T-helper 2 cell treated with Interferon-gamma antibody and Interleukin-4, amounts not matched to agents 100 ng/mL and 5 ng/mL, for 36 hours (primary cell): ENCODE results near the gene POC1B. TPM values are rescaled to one million over a fixed set of nuclear protein-coding genes. Genes with fewer than 3 reads are reported as not detected.

Experiments used
- intact Hi-C: fragments of 100-400 bp; cut with micrococcal nuclease; formaldehyde crosslinking; loops from one replicate; pipeline ENCODE4 v1.15.1; 2023
- total RNA-seq: library from RNA; stranded (reverse); gene quantifications from 2 replicates; pipeline ENCODE4 v1.2.3, GENCODE V29; 2022

Gene POC1B
- total RNA-seq, 1 donor from 2014 or later, result 33.4 TPM

DNA sequence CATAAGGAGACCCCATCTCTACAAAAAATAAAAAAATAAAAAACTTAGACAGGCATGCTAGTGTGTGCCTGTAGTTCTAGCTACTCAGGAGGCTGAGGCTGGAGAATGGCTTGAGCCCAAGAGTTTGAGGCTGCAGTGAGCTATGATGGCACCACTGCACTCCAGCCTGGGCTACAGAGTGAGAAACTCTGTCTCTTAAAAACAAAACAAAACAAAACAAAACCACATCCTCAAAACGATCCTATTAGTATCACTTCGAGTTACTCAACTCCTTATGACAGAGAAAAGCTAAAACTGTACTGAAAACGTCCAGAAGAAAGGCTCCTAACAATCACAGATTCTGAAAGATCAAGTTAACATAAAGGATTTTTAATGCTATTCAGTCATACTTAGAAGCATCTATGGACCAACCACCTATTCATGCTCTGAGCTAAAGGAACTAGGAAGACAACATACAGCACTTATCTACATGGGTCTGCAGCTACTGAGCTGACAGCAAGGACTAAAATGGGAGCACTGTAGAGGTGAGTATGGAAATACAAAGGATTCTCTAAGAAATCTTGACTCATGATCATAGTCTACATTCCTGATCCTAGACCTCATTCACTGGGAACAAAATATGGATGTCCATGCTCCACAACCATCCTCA lies 98.2 kb downstream of the POC1B start:
- intact Hi-C loops, result loop anchor here (2.0 kb wide), 2 partner anchors 27 to 75 kb away; partner anchors contain the start of gene DUSP6

DNA sequence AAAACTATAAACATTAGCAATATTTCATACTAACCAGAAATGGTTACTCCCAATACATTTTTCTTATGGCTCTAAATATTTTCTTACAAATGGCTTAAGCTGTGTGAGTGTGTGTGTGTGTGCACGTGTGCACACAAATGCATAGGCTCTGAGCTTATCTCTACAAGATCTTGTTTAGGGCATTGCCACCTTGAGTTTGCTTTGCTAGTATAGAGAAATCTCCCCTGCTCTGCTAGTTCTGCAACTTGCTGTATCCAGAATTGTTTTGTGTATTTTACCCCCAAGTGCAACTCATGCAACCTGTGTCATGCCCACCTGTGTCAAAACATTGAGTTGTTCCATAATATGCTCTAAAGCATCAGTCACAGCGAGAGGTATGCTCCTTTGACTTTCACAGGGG lies 101.0 kb downstream of the POC1B start:
- intact Hi-C loops, result no loop called here

DNA sequence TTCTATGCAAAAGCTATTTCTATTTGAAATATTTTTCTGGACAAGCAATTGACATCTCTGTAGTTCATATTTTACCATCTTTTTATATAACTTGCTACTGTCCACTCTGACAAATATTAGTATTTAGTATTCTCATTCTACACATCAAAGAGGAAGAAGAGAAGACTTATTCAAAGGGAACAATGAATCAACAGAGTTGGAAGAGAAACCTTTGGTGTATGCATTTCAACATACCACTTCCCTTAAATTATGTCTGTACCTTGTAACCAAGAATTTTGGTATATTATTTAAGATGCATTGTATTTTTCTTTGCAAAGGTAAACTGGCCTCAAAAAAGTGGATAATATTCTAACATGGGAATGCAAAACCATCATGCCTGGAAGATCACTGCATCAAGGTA lies 101.5 kb downstream of the POC1B start:
- intact Hi-C loops, result no loop called here

DNA sequence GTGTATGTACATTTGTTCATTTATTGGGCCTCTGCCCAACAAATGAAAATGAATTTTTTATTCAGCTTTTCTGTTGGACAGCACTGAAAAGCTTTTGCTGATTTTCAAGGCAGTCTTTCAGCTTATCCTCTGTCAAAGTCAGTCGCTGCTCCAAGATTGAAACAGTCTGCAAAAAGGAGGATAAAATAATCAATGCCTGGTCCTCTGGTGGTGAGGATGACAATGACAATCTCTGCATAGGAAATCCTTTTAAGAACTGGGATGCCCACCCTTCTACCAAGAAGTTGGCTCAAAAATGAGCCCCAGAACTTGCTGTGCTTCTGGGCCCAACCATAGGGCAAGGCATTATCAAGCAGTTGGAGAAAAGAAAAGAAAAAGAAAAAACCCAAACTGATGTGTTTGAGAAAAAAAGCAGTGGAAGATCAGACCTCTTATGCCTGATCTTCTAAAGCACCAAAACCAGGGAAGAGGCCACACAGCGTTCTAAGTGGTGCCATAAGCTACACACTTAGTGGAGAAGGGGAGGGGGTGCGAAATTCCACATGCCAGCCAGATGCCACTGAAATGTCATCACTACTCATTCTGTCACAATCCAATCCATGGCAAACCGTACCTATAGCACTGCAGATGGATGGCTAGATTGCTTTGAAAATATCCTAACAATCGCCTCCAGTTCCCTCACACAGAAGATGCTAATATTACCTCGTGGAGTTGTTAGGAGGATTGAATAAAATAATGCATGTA lies 104.6 kb downstream of the POC1B start:
- intact Hi-C loops, result no loop called here

DNA sequence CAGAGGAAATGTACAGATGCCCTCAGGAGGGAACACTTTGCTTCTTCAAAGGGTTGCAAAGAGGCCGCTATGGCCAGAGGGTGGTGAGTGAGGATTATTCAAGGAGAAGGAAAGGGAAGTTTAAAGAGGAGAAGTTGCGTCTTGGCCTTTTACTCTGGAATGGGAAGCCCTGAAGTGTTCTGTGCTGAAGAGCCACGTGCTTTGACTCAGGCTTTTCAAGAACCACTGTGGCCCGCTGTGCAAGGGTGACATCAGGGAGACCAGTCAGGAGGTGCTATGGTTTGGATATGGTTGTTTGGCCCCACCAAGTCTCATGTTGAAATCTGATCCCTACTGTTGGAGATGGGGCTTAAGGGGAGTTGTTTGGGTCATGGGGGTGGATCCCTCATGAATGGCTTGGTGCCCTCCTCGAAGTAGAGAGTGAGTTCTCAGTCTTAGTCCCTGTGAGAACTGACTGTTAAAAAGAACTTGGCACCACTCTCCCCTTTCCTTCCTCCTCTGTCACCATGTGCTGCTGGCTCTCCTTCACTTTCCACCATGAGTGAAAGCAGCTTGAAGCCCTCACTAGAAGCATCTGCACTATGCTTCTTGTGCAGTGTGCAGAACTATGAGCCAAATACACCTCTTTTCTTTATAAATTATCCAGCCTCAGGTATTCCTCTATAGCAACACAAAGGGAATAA lies 107.5 kb downstream of the POC1B start:
- intact Hi-C loops, result no loop called here

DNA sequence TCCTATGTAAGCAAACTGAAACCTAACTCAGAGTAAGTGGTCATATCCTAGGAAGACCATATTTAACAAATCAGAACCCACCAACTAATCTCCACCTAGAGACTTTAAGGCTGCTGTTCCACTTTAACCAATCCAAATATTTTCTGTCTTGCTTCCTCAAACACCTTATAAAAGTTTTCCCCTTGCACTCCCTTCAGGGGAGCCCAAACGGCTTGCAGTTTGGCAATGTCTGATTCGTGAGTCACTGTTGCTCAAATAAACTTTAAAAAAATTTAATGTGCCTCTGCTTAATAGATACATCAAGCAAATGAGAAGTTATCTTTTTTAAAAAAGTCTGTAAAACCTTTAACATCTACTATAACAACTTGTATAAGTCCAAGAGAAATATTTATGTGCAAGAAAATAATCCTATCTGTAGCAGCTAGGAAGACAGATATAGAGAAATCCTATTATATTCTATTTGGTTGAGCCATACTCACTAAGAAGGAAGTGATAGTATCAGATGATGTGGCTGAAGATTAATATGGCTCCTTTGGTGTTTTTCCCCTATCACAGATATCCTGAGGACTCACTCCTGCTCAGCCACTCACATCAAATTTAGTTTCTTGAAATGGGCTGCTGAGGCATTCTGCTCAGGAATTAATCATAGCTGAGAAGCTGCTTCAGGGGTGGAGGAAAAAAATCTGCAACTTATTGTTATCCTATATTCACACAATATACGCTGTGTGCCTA lies 108.4 kb downstream of the POC1B start:
- intact Hi-C loops, result no loop called here

GRCh38 chr12:89416049-89416792 lies 109.6 kb downstream of the POC1B start:
- intact Hi-C loops, result no loop called here

- intact Hi-C loops, result no loop called here
Measured at GRCh38 chr12:89414851-89415250, 111.0 kb downstream of the POC1B start.

DNA sequence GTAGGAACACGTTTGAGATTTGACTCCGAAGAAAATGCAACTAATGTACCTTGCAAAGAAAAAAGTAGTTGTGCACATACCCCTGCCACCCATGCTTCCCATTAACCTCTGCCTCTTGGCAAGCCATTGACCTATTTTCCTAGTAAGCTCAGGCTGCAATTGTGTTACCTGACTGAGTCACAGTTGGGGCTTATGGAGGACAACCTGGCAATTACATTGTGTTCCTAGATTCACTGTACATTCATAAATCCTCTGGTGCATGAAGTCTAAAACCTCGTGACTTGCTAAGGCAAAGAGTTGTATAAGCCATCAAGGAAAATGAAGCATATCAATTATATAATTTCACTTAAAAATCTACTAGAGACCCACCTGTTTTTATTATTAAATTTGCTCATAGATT lies 111.5 kb downstream of the POC1B start:
- intact Hi-C loops, result no loop called here

DNA sequence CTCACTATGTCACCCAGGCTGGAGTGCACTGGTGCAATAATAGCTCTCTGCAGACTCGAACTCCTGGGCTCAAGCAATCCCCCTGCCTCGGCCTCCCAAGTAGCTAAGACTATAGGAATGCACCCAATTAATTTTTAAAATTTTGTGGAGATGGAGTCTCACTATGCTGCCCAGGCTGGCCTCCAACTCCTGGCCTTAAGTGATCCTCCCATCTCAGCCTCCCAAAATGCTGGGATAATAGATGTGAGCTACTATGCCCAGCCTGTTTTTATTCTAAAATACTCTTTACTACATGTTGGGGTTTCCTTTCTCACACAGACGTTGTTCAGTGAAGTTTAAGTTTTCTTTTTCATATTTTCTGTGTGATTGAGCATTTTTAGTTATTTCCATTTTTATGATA lies 112.6 kb downstream of the POC1B start:
- intact Hi-C loops, result no loop called here

DNA sequence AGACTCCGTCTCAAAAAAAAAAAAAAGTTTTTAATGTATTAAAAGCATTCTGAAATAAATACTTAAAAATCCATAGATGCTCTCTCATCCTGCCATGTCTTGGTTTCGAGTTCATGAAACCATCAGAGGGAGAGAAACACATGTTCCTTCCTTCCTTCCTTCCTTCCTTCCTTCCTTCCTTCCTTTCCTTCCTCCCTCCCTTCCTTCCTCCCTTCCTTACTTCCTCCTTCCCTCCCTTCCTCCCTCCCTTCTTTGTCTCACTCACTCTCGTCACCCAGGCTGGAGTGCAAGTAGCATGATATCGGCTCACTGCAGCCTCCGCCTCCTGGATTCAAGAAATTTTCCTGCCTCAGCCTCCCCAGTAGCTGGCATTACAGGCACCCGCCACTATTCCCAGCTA lies 113.2 kb downstream of the POC1B start:
- intact Hi-C loops, result no loop called here

GRCh38 chr12:89411846-89412245 lies 114.0 kb downstream of the POC1B start:
- intact Hi-C loops, result no loop called here

GRCh38 chr12:89411234-89411633 lies 114.6 kb downstream of the POC1B start:
- intact Hi-C loops, result no loop called here

- intact Hi-C loops, result no loop called here
Measured at GRCh38 chr12:89405626-89406345, 120.1 kb downstream of the POC1B start.

DNA sequence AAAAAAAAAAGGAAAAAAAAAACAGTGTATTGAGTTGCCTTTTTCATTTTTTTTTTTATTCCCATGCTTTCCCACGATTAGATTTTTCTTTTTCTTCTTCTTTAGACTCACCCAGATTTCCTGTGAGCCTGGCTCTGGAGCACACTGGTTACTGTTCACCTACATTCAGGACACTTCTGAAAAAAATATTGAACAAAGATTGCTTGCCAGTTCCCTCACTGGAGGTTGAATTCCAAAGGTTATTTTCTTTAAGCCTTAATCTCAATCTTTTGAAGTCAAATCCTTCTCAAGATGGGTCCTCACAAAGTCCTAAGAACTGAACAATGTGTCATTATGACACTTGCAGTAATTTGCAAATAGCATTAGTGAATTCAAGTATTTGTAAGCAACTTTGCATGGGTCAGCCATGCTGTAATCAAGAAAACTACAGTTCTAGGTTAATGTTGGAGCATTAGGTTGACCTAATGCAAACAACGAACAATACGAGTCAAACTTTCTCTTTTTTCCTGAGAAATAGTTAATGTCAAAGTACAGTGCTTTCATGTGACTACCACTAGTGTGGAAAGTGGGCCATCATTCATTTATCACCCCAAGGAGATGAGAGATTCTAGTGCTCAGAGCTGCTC lies 124.3 kb downstream of the POC1B start:
- intact Hi-C loops, result loop anchor here (2.0 kb wide), 1 partner anchor 25 kb away; no protein-coding TSS in a partner anchor

GRCh38 chr12:89400415-89400814 lies 125.4 kb downstream of the POC1B start:
- intact Hi-C loops, result loop anchor here (2.0 kb wide), 1 partner anchor 26 kb away; no protein-coding TSS in a partner anchor

DNA sequence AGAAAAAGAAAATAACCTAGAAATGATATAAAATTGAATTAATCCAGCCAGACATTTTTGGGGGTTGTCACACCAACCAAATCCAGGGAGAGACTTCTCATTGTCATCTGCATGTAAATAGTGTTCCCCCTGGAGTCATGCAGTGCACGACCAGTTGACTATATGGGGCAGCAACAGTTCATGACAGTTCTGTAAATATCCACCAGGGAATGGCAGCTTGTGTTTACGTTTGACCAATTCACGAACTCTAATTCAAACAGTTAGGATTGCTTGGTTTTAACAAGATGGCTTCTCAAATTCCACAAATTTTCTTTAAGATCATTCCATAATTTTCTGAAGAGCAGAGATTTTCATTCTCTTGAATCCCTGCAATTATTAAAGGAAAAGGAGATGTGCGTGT lies 130.1 kb downstream of the POC1B start:
- intact Hi-C loops, result no loop called here

- intact Hi-C loops, result loop anchor here (5.0 kb wide), 1 partner anchor 39 kb away; no protein-coding TSS in a partner anchor
Measured at GRCh38 chr12:89393551-89394121, 132.2 kb downstream of the POC1B start.

- intact Hi-C loops, result loop anchor here (5.0 kb wide), 1 partner anchor 40 kb away; no protein-coding TSS in a partner anchor
Measured at GRCh38 chr12:89392391-89392790, 133.5 kb downstream of the POC1B start.
